B cell (primary cell): ENCODE data around the gene RNF181. TPM values are rescaled to one million over a fixed set of nuclear protein-coding genes. Genes with fewer than 3 reads are reported as not detected.

ENCODE experiments used
- ATAC-seq: fragments of 200-7000 bp; cut with Tn5 transposase; one replicate; pipeline ENCODE4 v1.10.0; 2021; ENCODE audit warnings: low read depth, mild to moderate bottlenecking, moderate number of reproducible peaks, moderate library complexity
- CTCF ChIA-PET: fragments of 350-600 bp; sonication (Branson Sonifier 250); formaldehyde crosslinking; loops from one replicate; lab custom pipeline; 2021; ENCODE audit warnings: antibody characterized with exemption, inconsistent platforms; lab: Charles Lee
- POLR2A ChIA-PET: fragments of 350-600 bp; sonication (Branson Sonifier 250); formaldehyde crosslinking; loops from one replicate; lab custom pipeline; 2021; ENCODE audit warnings: antibody characterized with exemption; lab: Charles Lee
- DNase-seq: peaks from one replicate; pipeline ENCODE4 v3.0.0; 2013
- H2AFZ ChIP-seq: 2 replicates; pipeline ENCODE4 v1.6.1; 2012; ENCODE audit warnings: mild to moderate bottlenecking, low read depth, low read length; ENCODE audit not compliant: insufficient read depth, poor library complexity, severe bottlenecking
- H3K27ac ChIP-seq, 2 donors: 1 replicate in 1 of 2; 2 replicates in 1 of 2; pipeline ENCODE4 v1.5.1; 2012 to 2013; ENCODE audit warnings: low read length in 2 of 2, mild to moderate bottlenecking in 2 of 2, moderate library complexity in 1 of 2
- H3K27me3 ChIP-seq, 4 experiments: fragments of 200-600 bp in 1 of 4; sonication (generic) in 1 of 4; replicated peaks in 1 of 4; 1 replicate in 2 of 4; 2 replicates in 2 of 4; pipeline versions ENCODE4 v1.6.1 to v1.7.0; 2013 to 2016; ENCODE audit warnings: low read length in 3 of 4, mild to moderate bottlenecking in 2 of 4, mixed read lengths in 1 of 4, moderate library complexity in 1 of 4; ENCODE audit not compliant: insufficient read depth in 4 of 4, control insufficient read depth in 3 of 4; ENCODE audit errors: control extremely low read depth in 1 of 4
- H3K36me3 ChIP-seq, 2 experiments: replicated peaks in 1 of 2; 1 replicate in 1 of 2; 2 replicates in 1 of 2; pipeline versions ENCODE4 v1.6.1 to v1.7.1; 2013; ENCODE audit warnings: low read length in 1 of 2; ENCODE audit not compliant: insufficient read depth in 2 of 2, control insufficient read depth in 1 of 2; ENCODE audit errors: control extremely low read depth in 1 of 2, extremely low read depth in 1 of 2
- H3K4me1 ChIP-seq, 2 donors: fragments of 200-600 bp in 1 of 2; sonication (generic) in 1 of 2; 1 replicate in 1 of 2; 2 replicates in 1 of 2; pipeline versions ENCODE4 v1.5.1 to v1.6.1; 2013 to 2017; ENCODE audit warnings: low read length in 2 of 2; ENCODE audit not compliant: control insufficient read depth in 2 of 2, insufficient read depth in 2 of 2
- H3K4me2 ChIP-seq: replicated peaks from 2 replicates; pipeline ENCODE3; 2012; ENCODE audit warnings: mild to moderate bottlenecking, low read depth, low read length; ENCODE audit not compliant: poor library complexity, severe bottlenecking
- H3K4me3 ChIP-seq, 5 experiments: fragments of 200-600 bp in 1 of 5; sonication (generic) in 1 of 5; 1 replicate in 3 of 5; 2 replicates in 2 of 5; pipeline versions ENCODE4 v1.5.1 to v1.7.0; 2011 to 2016; ENCODE audit warnings: low read length in 4 of 5, mild to moderate bottlenecking in 4 of 5, low read depth in 2 of 5, control low read depth in 1 of 5, moderate library complexity in 1 of 5; ENCODE audit not compliant: insufficient read depth in 1 of 5; ENCODE audit errors: control extremely low read depth in 1 of 5, extremely low read depth in 1 of 5
- H3K79me2 ChIP-seq: fragments of 200-600 bp; sonication (generic); one replicate; pipeline ENCODE4 v1.6.0; 2016; ENCODE audit warnings: low read length; ENCODE audit not compliant: control insufficient read depth, insufficient read depth
- H3K9ac ChIP-seq: fragments of 200-600 bp; sonication (generic); 2 replicates; pipeline ENCODE4 v1.6.1; 2017; ENCODE audit warnings: mild to moderate bottlenecking, low read length, moderate library complexity
- H3K9me3 ChIP-seq, 3 donors: one replicate each; pipeline versions ENCODE4 v1.6.1 to v1.7.1; 2013; ENCODE audit warnings: low read length in 2 of 3; ENCODE audit not compliant: control insufficient read depth in 2 of 3, insufficient read depth in 1 of 3; ENCODE audit errors: control extremely low read depth in 1 of 3
- H4K20me1 ChIP-seq: 2 replicates; pipeline ENCODE4 v1.6.0; 2012; ENCODE audit warnings: mild to moderate bottlenecking, low read length; ENCODE audit not compliant: insufficient read depth, control insufficient read depth, poor library complexity, severe bottlenecking
- H3K27ac Mint-ChIP-seq: one replicate; pipeline ENCODE4 v1.8.0; 2021; ENCODE audit warnings: mixed read lengths
- H3K27me3 Mint-ChIP-seq: one replicate; pipeline ENCODE4 v1.8.0; 2021; ENCODE audit warnings: mixed read lengths
- H3K4me1 Mint-ChIP-seq: one replicate; pipeline ENCODE4 v1.8.0; 2021; ENCODE audit warnings: mixed read lengths
- H3K4me3 Mint-ChIP-seq: one replicate; pipeline ENCODE4 v1.8.0; 2021; ENCODE audit warnings: mixed read lengths
- H3K9me3 Mint-ChIP-seq: one replicate; pipeline ENCODE4 v1.8.0; 2022; ENCODE audit warnings: mixed read lengths; ENCODE audit not compliant: insufficient read depth
- CTCF ChIP-seq: fragments of 200-600 bp; IDR thresholded peaks from one replicate; pipeline ENCODE4 v1.8.0; 2022; ENCODE audit warnings: antibody characterized with exemption, mild to moderate bottlenecking
- EZH2 ChIP-seq: IDR thresholded peaks from 2 replicates; pipeline ENCODE4 v1.6.1; 2012; ENCODE audit warnings: borderline replicate concordance, low read depth, mild to moderate bottlenecking, moderate library complexity, low read length; ENCODE audit not compliant: insufficient read depth, poor library complexity, severe bottlenecking
- WGBS: methylation state at CpG from one replicate; pipeline ENCODE4 v1.1.5; 2013; ENCODE audit warnings: missing lambda C conversion rate; ENCODE audit not compliant: insufficient coverage; 5-methylcytosine and 5-hydroxymethylcytosine counted together
- intact Hi-C: fragments of 100-400 bp; cut with micrococcal nuclease; formaldehyde crosslinking; loops from one replicate; pipeline ENCODE4 v1.10.0; 2022
- polyA plus RNA-seq: library from polyadenylated mRNA; depleted of rRNA; stranded (reverse); fragments of >200 nt; gene quantifications from 2 replicates; pipeline ENCODE4 v1.2.3, GENCODE V29; 2012
- total RNA-seq, 2 donors: library from RNA; stranded (reverse); fragments of 120-200 nt in 1 of 2; gene quantifications; 1 replicate in 1 of 2; 2 replicates in 1 of 2; pipeline versions ENCODE4 v1.2.3 to v1.2.4, GENCODE V29; 2013 to 2022

Gene RNF181
- total and polyA plus RNA-seq, 2 donors (not counting 1 experiment from before 2014, with no cell fraction given), result 76.6 to 151 TPM

DNA sequence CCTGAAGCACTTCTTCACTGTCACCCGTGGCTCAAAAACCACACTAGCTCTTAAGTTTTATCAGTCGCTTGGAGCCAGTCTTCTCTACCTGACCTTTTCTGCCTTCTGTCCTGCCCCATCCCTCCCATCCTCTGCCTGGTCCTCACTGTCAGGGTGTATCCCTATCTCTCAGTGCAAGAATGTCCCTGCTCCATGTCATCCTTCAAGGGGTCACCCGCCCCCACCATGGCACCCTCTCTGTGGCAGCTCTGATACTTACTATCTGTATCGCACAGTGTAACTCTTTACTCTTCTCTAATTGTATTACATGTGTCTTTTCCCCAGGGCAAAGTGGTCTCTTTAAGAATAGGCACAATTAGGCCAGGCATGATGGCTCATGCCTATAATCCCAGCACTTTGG is 6.9 kb upstream of the RNF181 start:
- CTCF ChIA-PET, result interaction anchor here (1.2 to 1.8 kb wide), 4 partner anchors 14 to 37 kb away, joined by 3 to 8 read pairs (median 4); partner anchors contain the start of genes GGCX and TMEM150A
- no peaks in the 10 kb centered on the region for H3K9me3 Mint-ChIP-seq
- H3K9ac ChIP-seq, result no peak overlapping the region
- H3K4me3 ChIP-seq, result no peak overlapping the region
- no peak for ATAC-seq
- H3K9me3 ChIP-seq, result no peaks in the 10 kb centered on the region
- H3K27me3 ChIP-seq, result no peaks in the 10 kb centered on the region
- no peak overlapping the region for H3K4me2 ChIP-seq
- H3K27ac ChIP-seq, result no peak overlapping the region
- peaks cover 23% of the 10 kb centered on the region for H3K79me2 ChIP-seq
- peaks cover 22 to 34% of the 10 kb centered on the region in 2 donors for H3K4me1 ChIP-seq
- DNase-seq, result no peak
- intact Hi-C loops, result no loop called here
- no peak overlapping the region for H2AFZ ChIP-seq
- peaks cover 37% of the 10 kb centered on the region for H3K4me1 Mint-ChIP-seq
- H3K36me3 ChIP-seq, result no peaks in the 10 kb centered on the region
- H3K27ac Mint-ChIP-seq, result no peak overlapping the region
- POLR2A ChIA-PET, result no interaction called here
- no peaks in the 10 kb centered on the region for H3K27me3 Mint-ChIP-seq
- no peak for TF ChIP-seq EZH2
- TF ChIP-seq CTCF, result no peak
- H3K4me3 Mint-ChIP-seq, result no peak overlapping the region
- 40% methylated on average over 2 of the region's 4 CpGs for WGBS
- H4K20me1 ChIP-seq, result no peaks in the 10 kb centered on the region

DNA sequence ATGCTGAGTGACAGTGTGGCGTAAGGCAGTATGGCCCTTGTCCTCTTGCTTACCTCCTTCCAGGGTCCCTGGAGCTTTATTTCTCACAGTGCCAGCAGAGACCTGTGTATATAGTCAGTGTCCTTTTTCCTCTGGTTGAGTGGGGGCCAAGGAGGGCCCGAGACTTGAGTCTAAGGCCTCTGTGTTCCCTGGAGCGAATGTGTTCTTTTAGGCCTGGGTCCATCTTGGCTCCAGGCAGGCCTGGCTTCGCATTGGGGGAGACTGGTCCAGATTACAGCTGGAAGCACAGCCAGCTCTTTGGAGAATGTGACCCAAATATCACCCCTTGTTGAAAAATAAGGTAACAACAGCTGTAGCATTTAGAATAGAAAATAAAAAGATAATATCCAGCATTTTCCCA is 6.4 kb upstream of the RNF181 start:
- H3K4me1 ChIP-seq, result peaks cover 20 to 30% of the 10 kb centered on the region in 2 donors
- 91% methylated on average over 3 of the region's 4 CpGs for WGBS
- intact Hi-C loops, result no loop called here
- H2AFZ ChIP-seq, result no peak overlapping the region
- H3K9me3 ChIP-seq, result no peaks in the 10 kb centered on the region
- no peak overlapping the region for H3K4me3 Mint-ChIP-seq
- H3K27ac Mint-ChIP-seq, result no peak overlapping the region
- TF ChIP-seq CTCF (no peak), EZH2 (no peak)
- no peaks in the 10 kb centered on the region for H3K27me3 ChIP-seq
- no peak overlapping the region for H3K27ac ChIP-seq
- ChIA-PET POLR2A (no interaction called here), CTCF (interaction anchor here (1.2 to 1.3 kb wide), 2 partner anchors 14 to 28 kb away, joined by 3 read pairs; partner anchors contain the start of genes GGCX and TMEM150A)
- H3K9ac ChIP-seq, result no peak overlapping the region
- DNase-seq (no peak), ATAC-seq (no peak)
- no peak overlapping the region for H3K4me3 ChIP-seq
- no peaks in the 10 kb centered on the region for H3K36me3 ChIP-seq
- H3K4me1 Mint-ChIP-seq, result peaks cover 36% of the 10 kb centered on the region
- no peaks in the 10 kb centered on the region for H3K9me3 Mint-ChIP-seq
- H3K4me2 ChIP-seq, result no peak overlapping the region
- peaks cover 26% of the 10 kb centered on the region for H3K79me2 ChIP-seq
- no peaks in the 10 kb centered on the region for H4K20me1 ChIP-seq
- H3K27me3 Mint-ChIP-seq, result no peaks in the 10 kb centered on the region
